Gastrocnemius medialis (tissue), 4 donors: ENCODE results near the gene GLDC. TPM values are rescaled to one million over a fixed set of nuclear protein-coding genes. Genes with fewer than 3 reads are reported as not detected.

Source experiments
- ATAC-seq, 2 donors: fragments of 150-250 bp; one replicate each; pipeline ENCODE4 v1.9.1; 2016
- DNase-seq, 2 donors: peaks; one replicate each; pipeline ENCODE4 v3.0.0-alpha.2; 2019
- H3K27ac ChIP-seq, 4 donors: fragments of 200-600 bp; sonication (generic); 1 replicate in 1 of 4; 2 replicates in 3 of 4; pipeline ENCODE4 v1.5.1; 2016 to 2018; ENCODE audit warnings: mild to moderate bottlenecking in 2 of 4, moderate library complexity in 1 of 4
- H3K27me3 ChIP-seq, 3 donors: fragments of 200-600 bp; sonication (generic) in 2 of 3; 1 replicate in 1 of 3; 2 replicates in 2 of 3; pipeline versions ENCODE4 v1.5.1 to v1.6.0; 2016 to 2019; ENCODE audit warnings: mild to moderate bottlenecking in 1 of 3, moderate library complexity in 1 of 3
- H3K36me3 ChIP-seq, 2 donors: fragments of 200-600 bp; sonication (generic) in 1 of 2; one replicate each; pipeline ENCODE4 v1.5.1; 2017 to 2018
- H3K4me1 ChIP-seq, 2 donors: fragments of 200-600 bp; sonication (generic) in 1 of 2; one replicate each; pipeline ENCODE4 v1.5.1; 2016 to 2017; ENCODE audit warnings: mild to moderate bottlenecking in 2 of 2
- H3K4me3 ChIP-seq, 4 donors: fragments of 200-600 bp; sonication (generic) in 3 of 4; 1 replicate in 1 of 4; 2 replicates in 3 of 4; pipeline ENCODE4 v1.5.1; 2016 to 2019; ENCODE audit warnings: mild to moderate bottlenecking in 2 of 4
- H3K9me3 ChIP-seq, 3 donors: fragments of 200-600 bp; sonication (generic) in 2 of 3; 1 replicate in 1 of 3; 2 replicates in 2 of 3; pipeline ENCODE4 v1.5.1; 2016 to 2019
- CTCF ChIP-seq, 5 experiments: fragments of 450-650 bp in 3 of 5; fragments of 200-600 bp in 2 of 5; sonication (generic) in 2 of 5; IDR thresholded peaks in 4 of 5; conservative IDR thresholded peaks in 1 of 5; 1 replicate in 4 of 5; 2 replicates in 1 of 5; pipeline ENCODE4 v1.5.1; 2016 to 2019; ENCODE audit warnings: antibody characterized with exemption in 5 of 5, mild to moderate bottlenecking in 3 of 5, moderate library complexity in 3 of 5
- POLR2A ChIP-seq, 2 donors: fragments of 450-650 bp; IDR thresholded peaks; one replicate each; pipeline ENCODE4 v1.6.1; 2017; ENCODE audit warnings: antibody characterized with exemption in 2 of 2, mild to moderate bottlenecking in 2 of 2, moderate library complexity in 2 of 2
- in situ Hi-C, 4 donors: fragments of 200-750 bp; cut with MboI; loops; one replicate each; pipeline versions ENCODE4 v1.15.0 to v1.8.0; 2017; ENCODE audit warnings: low sequenced_read_pairs in 4 of 4
- intact Hi-C: fragments of 100-400 bp; cut with DNase I; formaldehyde crosslinking; loops from one replicate; pipeline ENCODE4 v1.15.1; 2023; ENCODE audit warnings: low total_unique reads
- total RNA-seq, 4 donors: library from RNA; depleted of rRNA; stranded (reverse); fragments of >200 nt; gene quantifications; one replicate each; pipeline versions ENCODE4 v1.1.0 to v1.2.3, GENCODE V29; 2016

The GLDC gene
- total RNA-seq, 4 donors from 2014 or later, result 0.31 to 1.00 (median 0.47) TPM

- ATAC-seq (no peak), DNase-seq (no peak)
- no peak overlapping the region for H3K4me3 ChIP-seq
- peaks cover 0 to 51% of the 10 kb centered on the region in 2 donors for H3K36me3 ChIP-seq
- in situ Hi-C loops, result no loop called here
- intact Hi-C loops, result no loop called here
- H3K4me1 ChIP-seq, result no peaks in the 10 kb centered on the region
- TF ChIP-seq POLR2A (IDR thresholded peaks at IDR 0.05) (no peak), CTCF (IDR thresholded peaks at IDR 0.05 in 4 of 5, conservative IDR thresholded peaks at IDR 0.05 in 1 of 5) (no peak)
- H3K9me3 ChIP-seq, result no peaks in the 10 kb centered on the region
- H3K27ac ChIP-seq, result no peak overlapping the region
- H3K27me3 ChIP-seq, result no peaks in the 10 kb centered on the region
Observed at GRCh38 chr9:6484210-6484609, 161.3 kb downstream of the GLDC start.

Other genes with a start within 250 kb of the GLDC start
- gene UHRF2, start 232.5 kb downstream of the GLDC start, total RNA-seq, result 10 to 100 TPM; 16.7 to 29.0 (median 18.8) TPM
- gene KDM4C, start 112.2 kb upstream of the GLDC start, total RNA-seq, result 10 to 100 TPM in 2 of 4 donors, 1 to 10 TPM in 2; 7.7 to 23.3 (median 10.0) TPM